KBM-7 (cell line): ENCODE data around the gene SKOR2.
A peak's percentile ranks its signal among the peaks of the same experiment; 100 is the strongest.

Source experiments
- DNase-seq: peaks from one replicate; pipeline ENCODE4 v3.0.0-alpha.2; 2015
- in situ Hi-C: fragments of 300-500 bp; cut with MboI; formaldehyde crosslinking; loops from 2 replicates; pipeline ENCODE4 v1.14.3; 2020; ENCODE audit warnings: low sequenced_read_pairs, low pct_unique_long_range_greater_than_20kb, mixed read lengths

SKOR2 gene, protein sequence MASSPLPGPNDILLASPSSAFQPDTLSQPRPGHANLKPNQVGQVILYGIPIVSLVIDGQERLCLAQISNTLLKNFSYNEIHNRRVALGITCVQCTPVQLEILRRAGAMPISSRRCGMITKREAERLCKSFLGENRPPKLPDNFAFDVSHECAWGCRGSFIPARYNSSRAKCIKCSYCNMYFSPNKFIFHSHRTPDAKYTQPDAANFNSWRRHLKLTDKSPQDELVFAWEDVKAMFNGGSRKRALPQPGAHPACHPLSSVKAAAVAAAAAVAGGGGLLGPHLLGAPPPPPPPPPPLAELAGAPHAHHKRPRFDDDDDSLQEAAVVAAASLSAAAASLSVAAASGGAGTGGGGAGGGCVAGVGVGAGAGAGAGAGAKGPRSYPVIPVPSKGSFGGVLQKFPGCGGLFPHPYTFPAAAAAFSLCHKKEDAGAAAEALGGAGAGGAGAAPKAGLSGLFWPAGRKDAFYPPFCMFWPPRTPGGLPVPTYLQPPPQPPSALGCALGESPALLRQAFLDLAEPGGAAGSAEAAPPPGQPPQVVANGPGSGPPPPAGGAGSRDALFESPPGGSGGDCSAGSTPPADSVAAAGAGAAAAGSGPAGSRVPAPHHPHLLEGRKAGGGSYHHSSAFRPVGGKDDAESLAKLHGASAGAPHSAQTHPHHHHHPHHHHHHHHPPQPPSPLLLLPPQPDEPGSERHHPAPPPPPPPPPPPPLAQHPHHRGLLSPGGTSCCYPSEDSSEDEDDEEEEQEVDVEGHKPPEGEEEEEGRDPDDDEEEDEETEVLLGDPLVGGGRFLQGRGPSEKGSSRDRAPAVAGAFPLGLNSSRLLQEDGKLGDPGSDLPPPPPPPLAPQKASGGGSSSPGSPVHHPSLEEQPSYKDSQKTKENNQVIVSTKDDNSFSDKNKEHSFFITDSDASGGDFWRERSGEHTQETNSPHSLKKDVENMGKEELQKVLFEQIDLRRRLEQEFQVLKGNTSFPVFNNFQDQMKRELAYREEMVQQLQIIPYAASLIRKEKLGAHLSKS

DNA sequence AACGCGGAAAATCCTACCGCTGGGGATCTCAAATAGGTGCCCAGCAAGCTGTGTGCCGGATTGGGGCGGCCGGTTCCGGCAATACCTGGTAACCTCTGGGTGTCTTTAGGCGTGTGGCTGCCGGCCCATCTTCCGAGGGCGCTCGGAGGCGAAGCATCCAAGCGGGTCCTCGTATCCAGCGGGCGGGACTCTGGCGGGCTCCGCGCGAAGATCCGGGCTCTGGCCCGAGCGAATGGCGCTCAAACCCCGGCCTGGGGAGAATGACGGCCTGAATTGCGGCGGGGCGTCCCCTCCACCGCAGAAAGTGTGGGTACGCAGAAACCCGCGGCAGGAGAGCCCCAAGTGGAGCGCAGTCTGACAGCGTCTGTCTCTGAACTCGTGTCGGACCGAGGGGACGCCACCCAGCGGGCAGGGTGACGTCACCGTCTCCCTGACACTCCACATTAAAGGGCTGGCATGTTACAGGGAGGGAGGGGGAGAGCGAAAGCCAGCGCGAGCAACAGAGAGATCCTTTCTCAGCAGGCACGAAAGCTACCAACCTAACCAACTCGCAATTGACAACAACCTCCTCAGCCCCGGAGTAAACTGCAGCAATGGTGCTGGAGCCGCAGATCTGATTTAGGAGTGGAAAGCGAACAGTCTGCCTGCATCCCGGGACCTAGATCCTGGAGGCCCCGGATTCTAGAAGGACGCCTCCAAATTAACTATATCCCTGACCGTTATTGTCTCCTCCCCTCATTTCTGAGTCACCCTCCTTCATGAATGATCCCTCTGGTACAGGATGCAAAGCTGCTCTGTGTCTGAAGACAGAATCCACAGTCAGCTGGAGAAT lies at the start of gene SKOR2:
TSS of gene SKOR2 (minus strand) at position 372 of the 832 bp plus-strand sequence. CDS start 2,477 bp downstream, outside the sequence.
- no peak for DNase-seq
- in situ Hi-C loops: no loop called here

DNA sequence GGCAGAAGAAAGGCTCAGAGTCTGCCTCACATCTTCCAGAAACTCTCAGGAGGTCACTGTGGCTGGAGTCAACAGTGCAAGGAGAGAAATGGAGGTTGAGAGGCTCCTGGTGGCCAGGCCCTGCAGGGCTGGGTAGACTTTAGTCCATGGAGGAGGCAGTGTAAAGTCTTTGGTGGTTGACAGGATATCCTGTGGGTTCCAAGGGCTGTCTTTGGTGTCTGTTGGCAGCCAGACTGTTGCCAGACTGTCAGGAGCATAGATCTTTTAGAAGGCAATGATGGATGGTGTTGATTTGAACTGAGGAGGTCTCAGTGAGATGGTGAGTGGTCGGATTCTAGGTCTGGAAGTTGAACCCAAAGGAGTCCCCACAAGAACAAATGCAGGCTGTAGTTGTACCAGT lies 45.0 kb upstream of the SKOR2 start:
- in situ Hi-C loops: no loop called here
- DNase-seq: no peak

DNA sequence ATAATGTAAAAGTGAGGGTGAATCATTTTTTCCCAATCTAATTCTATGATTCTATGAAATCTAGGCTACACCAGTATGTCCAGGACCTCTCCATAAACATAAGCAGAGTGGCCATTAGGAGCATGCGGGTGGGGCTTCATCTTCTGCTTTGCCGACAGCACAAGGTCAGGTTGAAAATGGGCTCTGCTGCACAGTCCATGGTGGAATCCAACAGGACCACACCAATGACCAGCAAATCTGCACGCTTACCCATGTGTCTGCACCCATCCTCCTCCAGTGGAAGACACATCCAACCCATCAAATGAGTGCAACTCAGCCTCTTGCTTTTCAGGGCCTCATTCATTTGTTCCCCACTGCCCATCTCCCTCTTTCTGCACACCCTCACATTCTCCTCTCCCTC lies 43.3 kb upstream of the SKOR2 start:
- no peak for DNase-seq
- in situ Hi-C loops: no loop called here

DNA sequence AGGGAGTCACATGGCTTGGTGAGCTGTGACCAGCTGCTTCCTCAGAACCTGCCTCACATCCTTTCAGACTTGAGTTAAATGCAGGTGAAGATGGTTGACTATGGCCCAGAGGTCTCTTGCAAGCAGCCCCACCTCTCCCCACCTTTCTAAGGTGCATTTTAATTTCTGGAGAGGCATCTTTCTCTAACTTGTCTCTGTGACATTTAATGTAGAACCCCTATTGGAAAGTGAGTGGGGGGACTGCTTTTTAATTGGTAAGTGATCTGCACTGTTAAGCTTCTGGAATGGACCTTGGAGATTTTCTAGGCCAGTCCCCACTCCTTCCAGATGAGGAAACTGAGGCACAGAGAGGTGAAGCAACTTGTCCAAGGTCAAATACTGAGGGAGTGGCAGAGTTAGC lies 37.3 kb upstream of the SKOR2 start:
- no peak for DNase-seq
- in situ Hi-C loops: no loop called here

DNA sequence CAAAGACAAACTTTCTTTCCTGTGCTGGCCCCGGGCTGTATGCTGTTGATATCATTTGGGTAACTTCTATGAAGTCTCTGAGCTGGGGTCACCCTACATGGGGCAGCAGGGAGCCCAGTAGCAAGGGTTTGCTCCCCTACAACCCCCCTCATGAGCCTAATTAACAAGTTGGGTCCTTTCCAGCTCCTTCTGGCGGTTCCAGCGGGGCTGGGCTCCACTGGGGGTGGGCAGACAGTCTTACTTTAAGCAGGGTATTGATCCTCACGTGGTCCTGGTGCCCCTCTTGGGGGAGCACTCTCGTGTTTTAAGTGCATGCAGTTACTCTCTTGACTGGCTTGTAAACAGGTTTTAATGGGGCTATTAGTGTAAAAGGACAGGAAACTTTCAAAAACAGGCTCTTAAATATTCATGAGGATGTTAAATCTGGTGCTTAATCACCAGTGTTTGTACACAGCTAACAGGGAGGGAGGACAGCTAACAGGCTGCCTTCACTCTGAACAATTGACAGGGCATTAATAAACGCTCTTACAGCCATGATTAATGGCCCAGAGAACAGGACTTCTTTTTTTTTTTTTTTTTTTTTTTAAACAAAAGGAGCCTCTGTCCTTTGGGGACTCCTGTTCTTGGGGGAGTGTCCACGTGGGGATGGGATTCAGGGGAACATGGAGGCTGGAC lies 36.6 kb upstream of the SKOR2 start:
- in situ Hi-C loops: no loop called here
- DNase-seq: no peak

DNA sequence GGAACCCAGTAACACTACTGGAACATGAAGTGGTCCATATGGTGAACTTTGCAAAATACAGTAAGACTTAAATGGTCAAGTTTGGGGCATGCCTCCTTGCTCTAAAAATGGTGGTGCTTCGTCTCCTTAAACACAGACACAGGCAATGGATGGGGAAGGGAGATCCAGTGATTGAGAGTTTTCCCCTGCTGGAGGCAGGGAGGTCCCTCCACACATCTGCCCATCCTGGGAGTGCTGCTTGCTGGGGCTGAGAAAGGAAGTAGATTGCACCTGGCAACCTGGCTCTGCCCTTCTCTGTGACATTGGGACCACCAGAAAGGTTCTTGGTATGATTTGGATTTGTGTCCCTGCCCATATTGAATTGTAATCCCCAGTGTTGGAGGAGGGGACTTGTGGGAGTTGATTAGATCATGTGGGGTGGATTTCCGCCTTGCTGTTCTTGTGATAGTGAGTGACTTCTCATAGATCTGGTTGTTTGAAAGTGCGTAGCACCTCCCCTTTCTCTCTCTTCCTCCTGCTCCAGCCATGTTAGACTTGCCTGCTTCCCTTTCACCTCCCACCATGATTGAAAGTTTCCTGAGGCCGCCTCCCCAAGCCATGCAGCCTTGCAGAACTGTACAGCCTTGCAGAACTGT lies 35.4 kb upstream of the SKOR2 start:
- in situ Hi-C loops: no loop called here
- DNase-seq: no peak

DNA sequence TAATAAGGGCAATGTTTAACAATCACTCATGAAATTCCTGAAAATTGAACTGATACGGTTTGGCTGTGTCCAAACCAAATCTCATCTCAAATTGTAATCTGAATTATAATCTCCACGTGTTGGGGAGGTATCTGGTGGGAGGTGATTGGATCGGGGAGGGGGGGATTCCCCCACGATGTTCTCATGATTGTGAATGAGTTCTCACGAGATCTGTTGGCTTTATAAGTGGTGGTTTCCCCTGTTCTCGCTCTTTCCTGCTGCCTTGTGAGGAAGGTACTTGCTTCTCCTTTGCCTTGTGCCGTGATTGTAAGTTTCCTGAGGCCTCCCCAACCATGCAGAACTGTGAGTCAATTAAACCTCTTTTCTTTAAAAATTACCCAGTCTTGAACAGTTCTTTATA lies 34.0 kb upstream of the SKOR2 start:
- in situ Hi-C loops: no loop called here
- no peak for DNase-seq

DNA sequence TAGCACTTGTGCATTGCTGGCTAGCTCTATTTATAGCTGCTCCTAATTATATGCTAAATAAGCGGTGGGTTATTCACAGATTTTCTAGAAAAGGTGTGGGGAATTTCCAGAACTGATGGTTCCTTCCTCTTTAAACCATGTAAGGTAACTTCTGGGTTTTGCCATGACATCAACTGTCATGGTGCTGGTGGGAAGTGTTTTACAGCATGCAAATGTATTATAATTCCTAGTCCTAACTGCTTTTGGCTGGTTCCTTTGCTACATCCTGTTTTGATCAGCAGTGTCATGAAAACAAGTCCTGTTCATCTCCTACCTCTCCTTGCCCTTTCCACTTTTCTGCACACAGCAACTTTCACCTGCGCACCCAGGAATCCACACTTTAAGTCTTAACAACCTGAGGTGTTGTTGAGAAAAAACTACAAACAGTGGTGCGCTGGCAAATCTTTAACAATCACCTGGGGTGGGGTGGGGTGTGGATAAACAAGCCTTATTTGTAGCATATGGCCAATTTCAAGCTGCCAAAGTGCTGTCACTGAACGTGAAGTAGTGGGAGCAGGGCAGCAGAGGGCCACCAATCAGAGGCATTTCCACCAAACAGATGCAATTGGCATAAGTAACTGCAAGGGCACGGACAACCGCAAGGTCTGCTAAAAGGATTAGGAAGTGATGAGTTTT lies 33.4 kb upstream of the SKOR2 start:
- in situ Hi-C loops: no loop called here
- DNase-seq: no peak

DNA sequence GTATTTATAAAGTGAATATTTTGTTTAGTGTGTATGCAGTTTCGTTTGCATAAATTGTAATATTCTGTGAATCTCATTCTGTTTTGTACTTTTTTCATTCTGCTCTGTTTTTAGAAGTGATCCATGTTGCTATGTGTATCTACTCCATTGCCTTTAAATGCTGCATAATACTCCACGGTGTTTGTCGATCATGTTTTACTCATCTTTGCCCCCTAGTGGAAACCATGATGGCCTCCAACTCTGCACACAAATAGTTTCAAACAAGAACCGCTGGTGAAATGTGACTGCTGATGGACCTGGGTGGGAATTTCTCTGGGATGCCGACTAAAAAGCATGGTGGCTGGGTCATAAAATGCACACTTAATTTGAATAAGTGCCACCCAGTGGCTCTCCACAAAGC lies 32.0 kb upstream of the SKOR2 start:
- DNase-seq: peak; percentile 47
- in situ Hi-C loops: no loop called here

DNA sequence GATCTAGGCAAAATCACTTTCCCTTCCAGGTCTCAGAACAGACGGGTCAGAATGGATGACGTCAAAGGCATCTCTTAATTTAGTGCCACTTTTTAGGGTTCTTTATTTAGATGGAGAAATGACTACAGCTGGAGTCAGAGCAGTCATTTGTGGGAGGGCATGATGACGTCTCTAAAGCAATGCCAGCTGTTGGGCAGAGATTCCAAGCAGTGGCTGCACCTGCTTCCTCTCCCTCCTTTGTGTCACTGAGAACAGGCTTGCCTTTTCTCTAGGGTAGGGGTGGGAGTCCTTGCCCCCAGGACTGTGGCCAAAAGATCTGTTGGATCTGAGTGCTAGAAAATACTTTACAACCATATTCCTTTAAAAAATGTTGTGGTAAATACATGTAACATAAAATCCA lies 28.7 kb upstream of the SKOR2 start:
- no peak for DNase-seq
- in situ Hi-C loops: no loop called here

DNA sequence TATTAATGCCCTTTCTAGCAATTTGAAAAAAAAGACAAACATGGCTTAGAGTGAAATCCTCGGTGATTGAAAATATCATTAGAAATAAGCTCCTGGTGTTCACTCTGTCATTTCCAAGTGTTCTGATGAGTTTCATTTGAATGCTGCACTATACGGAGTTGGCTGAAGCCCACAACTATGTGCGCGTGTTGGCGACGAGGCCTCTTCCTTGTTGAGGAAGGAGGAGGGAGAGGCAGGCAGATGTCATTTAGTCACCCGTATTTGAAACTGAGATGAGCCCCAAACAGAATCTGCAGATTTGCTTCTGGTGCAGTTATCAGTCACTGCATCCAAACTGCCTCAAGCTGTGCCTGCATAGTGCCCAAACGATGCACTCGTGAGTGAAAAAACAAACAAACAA lies 23.5 kb upstream of the SKOR2 start:
- in situ Hi-C loops: no loop called here
- no peak for DNase-seq

DNA sequence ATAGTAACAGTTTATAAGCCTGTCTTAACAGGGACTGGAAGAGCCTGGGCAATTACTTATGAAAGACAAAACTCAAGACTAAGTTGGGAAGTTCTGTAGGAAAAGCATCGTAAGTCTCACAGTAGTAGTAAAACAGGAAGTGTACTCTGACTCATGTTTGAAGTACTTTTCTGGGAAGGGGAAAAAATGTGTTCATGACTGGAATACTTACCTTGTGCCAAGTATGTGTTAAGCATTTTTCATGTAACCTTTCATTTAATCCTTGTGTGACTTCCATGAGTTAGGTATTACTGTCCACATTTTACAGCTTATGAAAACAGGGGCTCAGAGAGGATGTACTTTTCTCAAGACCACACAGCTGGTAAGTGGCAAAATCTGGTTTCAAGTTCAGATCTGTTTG lies 13.7 kb upstream of the SKOR2 start:
- in situ Hi-C loops: no loop called here

DNA sequence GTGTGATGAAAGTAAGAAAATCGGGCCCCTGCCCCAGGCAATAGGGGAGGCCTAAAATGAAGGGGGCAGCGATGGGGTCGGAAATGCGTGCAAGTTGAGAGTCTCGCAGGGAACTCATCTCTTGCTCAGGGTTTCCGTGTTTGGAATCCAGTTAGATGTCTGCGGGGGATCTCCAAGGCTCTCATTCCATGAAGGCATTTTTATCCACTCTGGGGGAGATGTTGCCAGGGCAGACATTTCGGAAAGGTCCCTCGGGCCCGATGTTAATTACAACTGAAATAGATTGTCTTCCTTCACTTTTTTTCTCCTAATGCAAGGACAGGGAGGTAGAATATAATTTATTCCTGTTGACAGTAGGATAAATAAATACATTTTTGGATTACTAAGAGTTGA lies 12.8 kb upstream of the SKOR2 start:
- DNase-seq: no peak
- in situ Hi-C loops: no loop called here

More for the DNA sequence above, 13.7 kb upstream of the SKOR2 start:
- no peak for DNase-seq

DNA sequence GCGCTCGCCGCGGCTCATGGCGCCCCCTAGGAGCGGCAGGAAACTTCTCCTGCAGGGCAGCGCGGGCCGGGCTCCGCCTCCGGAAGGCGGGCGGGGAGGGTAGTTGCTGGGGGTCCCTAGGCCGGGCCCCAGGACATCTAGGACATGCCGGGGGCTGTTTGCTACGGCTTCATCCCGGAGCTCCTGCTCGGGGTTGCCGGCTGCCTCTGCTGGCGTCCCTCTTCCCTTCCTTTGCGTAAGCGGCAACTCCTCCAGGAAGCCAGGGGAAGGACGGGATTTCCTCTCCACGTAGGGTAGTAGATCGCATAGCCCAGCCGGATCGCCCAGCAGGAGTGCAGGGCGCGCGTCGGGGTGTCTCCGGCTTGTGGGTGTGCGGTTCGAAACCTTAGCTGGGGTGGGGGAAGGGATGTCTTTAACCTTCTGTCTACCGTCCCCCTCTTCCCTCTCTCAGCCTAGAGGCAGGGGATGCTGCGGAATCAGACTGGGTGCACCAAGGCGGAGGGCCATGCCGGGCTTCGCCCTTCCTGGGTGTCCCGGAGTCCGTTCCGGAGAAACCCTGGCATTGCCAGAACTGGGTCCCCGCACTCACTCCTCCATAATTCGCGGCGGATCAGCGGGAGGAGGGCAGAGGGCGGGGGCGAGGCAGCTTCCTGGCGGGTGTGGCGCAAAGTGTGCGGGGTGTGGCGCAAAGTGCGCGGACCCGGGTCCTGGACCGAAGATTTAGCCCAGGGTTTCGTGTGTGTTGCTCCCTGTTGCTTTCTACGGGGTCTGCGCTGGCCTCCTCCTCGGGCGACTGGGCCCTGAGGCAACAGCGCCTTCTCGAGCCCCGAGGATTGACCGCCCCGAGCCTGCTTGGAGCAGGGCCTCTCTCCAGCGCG lies 12.2 kb upstream of the SKOR2 start:
- in situ Hi-C loops: no loop called here
- DNase-seq: no peak

DNA sequence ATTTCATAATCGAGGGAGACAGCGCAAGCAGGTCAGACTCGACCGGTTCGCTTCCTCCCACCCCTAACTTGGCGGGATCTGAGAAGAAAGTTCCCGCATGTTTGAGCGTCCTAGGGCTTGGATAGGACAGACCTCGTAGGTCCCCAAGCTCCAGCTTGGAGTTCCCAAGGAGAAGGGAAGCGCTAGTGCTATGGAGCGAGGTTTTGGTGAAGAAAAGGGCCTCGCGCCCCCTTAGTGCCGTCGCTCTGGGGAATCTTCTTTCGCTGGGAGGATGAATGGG lies 11.6 kb upstream of the SKOR2 start:
- no peak for DNase-seq
- in situ Hi-C loops: no loop called here

DNA sequence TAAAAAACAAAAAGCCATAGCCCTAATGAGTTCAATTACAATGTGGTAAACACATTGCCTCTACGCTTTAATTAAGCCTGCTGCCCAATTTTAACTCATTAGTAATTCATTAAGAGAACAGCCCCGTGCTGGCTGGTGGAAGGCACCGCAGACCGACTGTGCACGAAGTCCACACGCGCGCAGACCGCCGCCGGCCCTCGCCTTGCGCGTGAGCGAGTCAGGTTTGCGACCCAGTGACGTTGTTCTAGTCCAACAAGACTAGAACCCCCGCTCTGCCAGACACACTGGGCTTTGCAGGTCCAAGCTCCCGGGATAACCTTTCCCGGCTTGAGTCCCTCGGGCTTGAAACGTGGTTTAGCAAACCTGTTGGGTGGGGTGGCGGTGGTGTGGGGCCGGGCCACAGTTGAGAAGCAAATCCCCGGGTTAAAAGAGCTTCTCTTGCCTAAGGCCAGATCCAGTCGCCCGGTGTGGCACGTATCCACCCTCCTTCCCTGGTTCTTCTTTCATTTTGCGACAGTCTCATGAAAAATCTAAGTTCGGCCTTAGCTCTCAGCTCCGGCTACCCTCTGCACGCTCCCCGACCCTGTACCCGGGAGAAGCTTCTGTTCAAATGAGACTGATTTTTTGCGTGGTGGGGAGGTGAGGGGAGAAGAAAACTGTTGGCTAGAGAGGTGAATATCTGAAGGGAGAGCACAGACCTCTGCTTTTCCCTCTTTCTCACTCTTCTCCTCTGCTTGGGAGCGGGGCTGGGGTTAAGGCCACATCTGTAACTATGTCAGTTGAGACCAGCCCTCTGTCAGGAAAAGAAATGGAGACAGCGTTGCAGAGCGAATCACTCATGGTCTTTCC lies 11.1 kb upstream of the SKOR2 start:
- no peak for DNase-seq
- in situ Hi-C loops: no loop called here
